DMS53 (cell line): ENCODE results near the gene TBXAS1.

Experiments
- DNase-seq: peaks from one replicate; lab custom pipeline; 2025; lab: John Stamatoyannopoulos, UW

The TBXAS1 gene

DNA sequence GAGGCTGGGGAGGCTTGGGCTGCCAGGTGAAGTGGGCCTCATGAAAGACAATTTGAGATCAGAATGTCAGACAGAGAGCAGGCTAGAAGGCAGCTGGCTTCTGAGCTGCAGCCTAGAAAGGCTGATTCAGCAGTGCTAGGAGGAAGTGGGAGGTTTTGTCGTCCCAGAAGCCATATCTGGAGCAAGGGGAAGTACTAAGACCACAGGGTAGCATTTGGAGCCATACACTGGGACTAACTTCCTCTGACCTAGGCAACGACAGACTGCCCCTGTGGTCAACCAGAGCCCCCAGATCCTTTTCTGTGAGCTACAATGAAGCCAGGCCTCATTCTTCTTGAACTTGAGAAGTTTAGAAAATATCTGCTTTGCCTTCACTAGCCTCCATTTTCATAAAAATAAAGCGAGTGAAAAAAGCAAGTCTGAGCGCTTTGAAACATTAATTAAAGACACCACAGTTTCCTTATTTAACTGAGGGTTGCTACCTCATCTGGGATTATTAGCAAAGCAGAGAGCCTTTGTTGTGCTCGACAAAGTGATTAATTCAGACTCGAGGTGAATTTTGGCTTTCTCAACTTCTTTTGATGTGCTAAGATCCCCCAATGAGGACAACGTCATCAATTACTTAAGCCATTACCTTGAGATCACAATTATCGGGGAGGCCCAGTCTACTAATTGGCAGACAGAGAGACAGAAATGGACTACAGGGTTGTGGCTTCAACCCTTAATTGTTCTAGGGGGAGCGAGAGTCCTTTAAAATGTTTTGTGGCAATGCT lies 26.6 kb downstream of the TBXAS1 start:
- DNase-seq: peak; percentile 74

GRCh38 chr7:139857791-139858190 lies 28.7 kb downstream of the TBXAS1 start:
- DNase-seq: no peak

DNA sequence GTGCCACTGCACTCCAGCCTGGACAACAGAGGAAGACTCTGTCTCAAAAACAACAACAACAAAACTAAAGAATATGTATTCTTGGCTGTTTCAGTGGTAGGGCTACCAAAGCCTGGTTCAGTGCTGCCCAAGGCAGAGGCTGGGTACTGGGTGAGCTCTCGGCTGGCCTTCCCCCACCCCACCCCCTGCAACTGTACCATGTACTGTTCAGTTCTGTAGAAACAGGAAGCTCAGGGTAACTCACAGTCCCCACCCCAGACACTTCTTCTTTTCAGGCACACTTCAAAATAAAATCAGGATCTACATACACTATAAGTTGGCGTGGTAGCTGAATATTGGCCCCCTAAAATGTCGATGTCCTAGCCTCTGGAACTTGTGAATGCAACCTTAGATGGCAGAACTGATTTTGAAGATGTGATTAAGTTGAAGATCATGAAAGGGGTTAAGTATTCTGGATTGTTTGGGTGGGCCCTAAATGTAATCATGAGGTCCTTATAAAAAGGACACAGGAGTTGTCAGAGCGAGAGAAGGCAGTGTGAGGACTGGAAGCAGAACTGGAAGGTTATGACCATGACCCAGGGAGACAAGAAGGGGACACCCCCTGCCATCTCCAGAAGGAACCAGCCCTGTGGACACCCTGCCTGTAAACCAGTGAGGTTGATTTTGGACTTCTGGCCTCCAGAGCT lies 31.2 kb downstream of the TBXAS1 start:
- DNase-seq: no peak

- no peak for DNase-seq
Measured at GRCh38 chr7:139861803-139862202, 32.7 kb downstream of the TBXAS1 start.

- DNase-seq: no peak
Measured at GRCh38 chr7:139866047-139866837, 37.2 kb downstream of the TBXAS1 start.

- peak; percentile 77 for DNase-seq
Measured at GRCh38 chr7:139867847-139868246, 38.8 kb downstream of the TBXAS1 start.

DNA sequence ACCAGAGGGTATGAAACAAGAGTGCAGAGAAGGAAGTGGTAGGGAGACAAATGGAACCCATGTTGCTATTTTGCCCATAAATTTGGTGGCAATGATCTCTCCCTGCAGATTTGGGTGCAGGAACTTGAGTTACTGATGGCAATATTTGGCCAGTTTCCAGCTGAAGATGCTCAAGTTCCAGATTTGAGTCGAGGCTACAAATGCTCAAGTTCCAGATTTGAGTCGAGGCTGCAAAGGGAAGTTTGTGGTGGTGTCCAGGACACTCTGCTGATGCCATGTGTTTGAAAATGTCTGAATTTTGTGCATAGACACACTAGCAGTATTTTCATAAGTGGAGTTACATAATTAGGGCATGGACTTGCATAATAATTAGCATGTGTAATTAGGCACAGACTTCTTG lies 40.8 kb downstream of the TBXAS1 start:
- no peak for DNase-seq

- DNase-seq: peak; percentile 84
Measured at GRCh38 chr7:139870380-139870779, 41.3 kb downstream of the TBXAS1 start.

GRCh38 chr7:139871331-139871730 lies 42.3 kb downstream of the TBXAS1 start:
- no peak for DNase-seq

- no peak for DNase-seq
Measured at GRCh38 chr7:139871820-139872219, 42.8 kb downstream of the TBXAS1 start.

DNA sequence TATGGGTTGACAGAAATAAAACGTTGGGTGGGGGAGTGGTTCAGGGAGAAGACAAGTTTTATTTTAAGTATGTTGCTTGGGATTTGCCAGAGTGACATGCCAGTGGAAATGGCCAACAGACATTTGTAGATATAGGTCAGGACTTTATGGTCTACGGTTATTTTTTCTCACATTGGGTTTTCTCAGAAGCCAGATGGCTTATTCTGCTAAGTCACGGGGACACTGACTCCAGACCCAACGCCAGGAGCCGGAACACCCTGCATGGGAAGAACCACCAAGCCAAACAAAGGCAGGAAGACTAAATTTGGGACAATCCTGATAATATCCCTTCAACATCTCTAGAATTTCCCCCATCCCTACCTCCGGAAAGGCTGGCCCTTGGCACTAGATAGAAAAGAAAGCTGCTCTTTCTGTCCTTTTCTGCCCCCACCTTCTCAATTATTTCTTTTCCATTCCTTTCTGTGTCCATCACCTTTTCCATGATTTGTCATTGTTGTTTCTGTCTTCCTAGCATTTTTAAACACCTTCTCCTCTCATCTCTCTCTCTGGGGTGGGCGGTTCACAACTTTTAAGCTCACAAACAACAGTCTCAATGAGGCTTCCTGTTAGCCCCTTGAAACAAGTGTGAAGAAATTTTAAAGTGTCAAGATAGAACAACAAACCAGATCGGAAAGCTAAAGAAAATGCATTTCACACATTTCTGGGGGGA lies 44.7 kb downstream of the TBXAS1 start:
- DNase-seq: no peak

- DNase-seq: no peak
Measured at GRCh38 chr7:139874302-139874629, 45.2 kb downstream of the TBXAS1 start.

DNA sequence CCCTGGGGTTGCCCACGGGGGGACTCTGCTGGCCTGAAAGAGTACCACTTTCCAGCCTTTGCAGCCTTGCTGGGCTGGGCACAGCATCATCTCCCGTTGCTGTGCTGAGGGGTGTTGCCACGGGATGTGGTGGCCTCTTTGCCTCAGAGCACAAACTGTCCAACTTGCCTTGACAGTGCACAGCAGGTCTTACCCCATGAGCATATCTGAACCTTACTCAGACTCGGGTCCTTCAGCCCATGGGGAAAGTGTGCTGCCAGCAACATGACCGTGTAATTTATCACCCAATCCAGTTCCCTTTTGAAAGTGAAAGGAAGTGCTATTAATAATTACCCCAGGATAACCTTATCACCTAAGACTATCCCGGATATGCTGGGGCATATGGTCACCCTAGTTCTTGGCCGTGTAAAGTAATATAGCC lies 46.8 kb downstream of the TBXAS1 start:
- DNase-seq: peak; percentile 74

- no peak for DNase-seq
Measured at GRCh38 chr7:139876622-139877283, 47.7 kb downstream of the TBXAS1 start.

GRCh38 chr7:139883814-139884213 lies 54.8 kb downstream of the TBXAS1 start:
- DNase-seq: no peak

DNA sequence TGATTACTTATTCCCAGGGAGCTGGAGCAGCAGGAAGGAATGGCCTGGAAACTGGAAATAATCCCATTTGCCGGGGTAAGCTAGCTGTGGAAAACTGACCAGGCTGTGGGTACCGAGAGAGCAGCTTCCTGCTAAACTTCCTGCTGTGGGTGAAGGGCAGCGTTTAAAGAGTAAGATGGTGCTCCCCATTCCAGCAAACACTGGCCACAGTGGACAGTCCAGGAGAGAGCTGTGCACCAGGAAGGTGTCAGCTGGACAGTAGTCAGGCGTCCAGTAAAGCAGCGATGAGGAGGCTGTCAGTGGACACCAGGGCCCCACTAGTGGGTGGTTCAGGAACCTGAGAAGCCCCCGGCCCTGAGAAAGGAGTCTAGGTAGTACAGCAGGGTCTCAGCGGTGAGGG lies 55.4 kb downstream of the TBXAS1 start:
- DNase-seq: no peak

- no peak for DNase-seq
Measured at GRCh38 chr7:139885511-139885910, 56.4 kb downstream of the TBXAS1 start.

- DNase-seq: no peak
Measured at GRCh38 chr7:139886206-139886605, 57.1 kb downstream of the TBXAS1 start.

- no peak for DNase-seq
Measured at GRCh38 chr7:139886899-139887298, 57.8 kb downstream of the TBXAS1 start.

- no peak for DNase-seq
Measured at GRCh38 chr7:139887992-139888481, 59.0 kb downstream of the TBXAS1 start.

- peak; percentile 37 for DNase-seq
Measured at GRCh38 chr7:139889186-139889871, 60.3 kb downstream of the TBXAS1 start.
